Measurements from ENCODE around the gene KISS1. TPM values are rescaled to one million over a fixed set of nuclear protein-coding genes. Genes with fewer than 3 reads are reported as not detected.

KISS1 gene
- polyA plus RNA-seq, 1 donor from 2014 or later: not detected

DNA sequence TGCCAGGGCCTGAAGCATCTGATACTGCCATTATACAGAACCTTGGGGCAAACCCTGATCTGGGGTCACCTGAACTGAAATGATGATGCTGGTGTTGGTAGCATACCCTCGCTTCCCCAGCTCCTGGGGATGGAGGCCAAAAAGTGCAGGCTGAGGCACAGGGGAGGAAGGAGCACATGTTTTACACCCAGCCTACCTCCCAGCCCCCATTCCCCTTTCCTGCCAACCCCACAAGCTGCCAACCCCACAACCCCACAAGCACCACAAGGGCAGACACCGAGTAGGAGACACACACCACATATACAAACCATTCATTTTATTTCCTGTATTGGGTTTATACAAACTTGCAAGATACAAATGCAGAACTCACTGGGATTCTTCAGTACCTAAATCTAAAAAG is 22.3 kb upstream of the KISS1 start:
- Histone ChIP-seq H3K9me2 (ENCODE audit: insufficient read depth, low read length) (no peaks in the 10 kb centered on the region), H3K4me3 (ENCODE audit: low read length) (no peak overlapping the region), H3K4me2 (ENCODE audit: low read length) (no peak overlapping the region), H3K27me3 (ENCODE audit: insufficient read depth, low read depth, low read length) (peaks cover 6% of the 10 kb centered on the region), H3K9ac (ENCODE audit: low read length) (no peak overlapping the region), H3K79me2 (replicated peaks; ENCODE audit: insufficient read depth, low read length) (no peaks in the 10 kb centered on the region), H3F3A (ENCODE audit: insufficient read depth, low read length, poor library complexity, severe bottlenecking) (no peaks in the 10 kb centered on the region), H2AFZ (ENCODE audit: low read depth, low read length) (no peak overlapping the region), H4K20me1 (ENCODE audit: insufficient read depth) (no peaks in the 10 kb centered on the region), H3K27ac (ENCODE audit: low read length) (no peak overlapping the region), H3K9me3 (ENCODE audit: low read length) (no peaks in the 10 kb centered on the region), H3K36me3 (ENCODE audit: insufficient read depth, low read length) (no peaks in the 10 kb centered on the region)
- TF ChIP-seq, protein P1, sequence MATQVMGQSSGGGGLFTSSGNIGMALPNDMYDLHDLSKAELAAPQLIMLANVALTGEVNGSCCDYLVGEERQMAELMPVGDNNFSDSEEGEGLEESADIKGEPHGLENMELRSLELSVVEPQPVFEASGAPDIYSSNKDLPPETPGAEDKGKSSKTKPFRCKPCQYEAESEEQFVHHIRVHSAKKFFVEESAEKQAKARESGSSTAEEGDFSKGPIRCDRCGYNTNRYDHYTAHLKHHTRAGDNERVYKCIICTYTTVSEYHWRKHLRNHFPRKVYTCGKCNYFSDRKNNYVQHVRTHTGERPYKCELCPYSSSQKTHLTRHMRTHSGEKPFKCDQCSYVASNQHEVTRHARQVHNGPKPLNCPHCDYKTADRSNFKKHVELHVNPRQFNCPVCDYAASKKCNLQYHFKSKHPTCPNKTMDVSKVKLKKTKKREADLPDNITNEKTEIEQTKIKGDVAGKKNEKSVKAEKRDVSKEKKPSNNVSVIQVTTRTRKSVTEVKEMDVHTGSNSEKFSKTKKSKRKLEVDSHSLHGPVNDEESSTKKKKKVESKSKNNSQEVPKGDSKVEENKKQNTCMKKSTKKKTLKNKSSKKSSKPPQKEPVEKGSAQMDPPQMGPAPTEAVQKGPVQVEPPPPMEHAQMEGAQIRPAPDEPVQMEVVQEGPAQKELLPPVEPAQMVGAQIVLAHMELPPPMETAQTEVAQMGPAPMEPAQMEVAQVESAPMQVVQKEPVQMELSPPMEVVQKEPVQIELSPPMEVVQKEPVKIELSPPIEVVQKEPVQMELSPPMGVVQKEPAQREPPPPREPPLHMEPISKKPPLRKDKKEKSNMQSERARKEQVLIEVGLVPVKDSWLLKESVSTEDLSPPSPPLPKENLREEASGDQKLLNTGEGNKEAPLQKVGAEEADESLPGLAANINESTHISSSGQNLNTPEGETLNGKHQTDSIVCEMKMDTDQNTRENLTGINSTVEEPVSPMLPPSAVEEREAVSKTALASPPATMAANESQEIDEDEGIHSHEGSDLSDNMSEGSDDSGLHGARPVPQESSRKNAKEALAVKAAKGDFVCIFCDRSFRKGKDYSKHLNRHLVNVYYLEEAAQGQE (IDR thresholded peaks at IDR 0.05; ENCODE audit: borderline replicate concordance): no peak

DNA sequence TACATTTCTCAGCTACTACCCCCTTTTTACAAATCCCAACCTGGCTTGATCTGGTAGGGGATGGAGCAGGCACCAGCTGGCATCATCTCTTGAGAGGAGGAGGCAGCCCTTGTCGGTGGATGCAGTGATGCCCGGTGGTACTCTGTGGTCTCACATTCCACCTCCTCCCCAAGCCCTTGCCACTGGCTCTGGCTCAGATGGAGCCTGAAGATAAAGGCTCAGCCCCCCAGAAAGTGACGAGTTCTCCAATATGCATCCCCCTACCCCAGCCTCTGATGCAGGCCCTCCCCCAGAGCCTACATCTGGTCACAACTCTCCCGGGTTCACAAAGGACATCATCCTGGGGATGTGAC is 21.3 kb upstream of the KISS1 start:
- no peaks in the 10 kb centered on the region for H3K9me3 ChIP-seq (ENCODE audit: low read length)
- peaks cover 16% of the 10 kb centered on the region for H3K27me3 ChIP-seq (ENCODE audit: insufficient read depth, low read depth, low read length)
- H3K27ac ChIP-seq (ENCODE audit: low read length): no peak overlapping the region
- no peak for TF ChIP-seq EZH2 (IDR thresholded peaks at IDR 0.05; ENCODE audit: borderline replicate concordance, insufficient read depth, low read length, poor library complexity, severe bottlenecking)
- TF ChIP-seq, protein P1 (IDR thresholded peaks at IDR 0.05; ENCODE audit: borderline replicate concordance): no peak
- TF ChIP-seq, protein P2, sequence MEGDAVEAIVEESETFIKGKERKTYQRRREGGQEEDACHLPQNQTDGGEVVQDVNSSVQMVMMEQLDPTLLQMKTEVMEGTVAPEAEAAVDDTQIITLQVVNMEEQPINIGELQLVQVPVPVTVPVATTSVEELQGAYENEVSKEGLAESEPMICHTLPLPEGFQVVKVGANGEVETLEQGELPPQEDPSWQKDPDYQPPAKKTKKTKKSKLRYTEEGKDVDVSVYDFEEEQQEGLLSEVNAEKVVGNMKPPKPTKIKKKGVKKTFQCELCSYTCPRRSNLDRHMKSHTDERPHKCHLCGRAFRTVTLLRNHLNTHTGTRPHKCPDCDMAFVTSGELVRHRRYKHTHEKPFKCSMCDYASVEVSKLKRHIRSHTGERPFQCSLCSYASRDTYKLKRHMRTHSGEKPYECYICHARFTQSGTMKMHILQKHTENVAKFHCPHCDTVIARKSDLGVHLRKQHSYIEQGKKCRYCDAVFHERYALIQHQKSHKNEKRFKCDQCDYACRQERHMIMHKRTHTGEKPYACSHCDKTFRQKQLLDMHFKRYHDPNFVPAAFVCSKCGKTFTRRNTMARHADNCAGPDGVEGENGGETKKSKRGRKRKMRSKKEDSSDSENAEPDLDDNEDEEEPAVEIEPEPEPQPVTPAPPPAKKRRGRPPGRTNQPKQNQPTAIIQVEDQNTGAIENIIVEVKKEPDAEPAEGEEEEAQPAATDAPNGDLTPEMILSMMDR (IDR thresholded peaks at IDR 0.05; ENCODE audit: poor library complexity, severe bottlenecking): no peak
- TF ChIP-seq TAF1 (IDR thresholded peaks at IDR 0.05; ENCODE audit: low read depth): no peak
- no peak for TF ChIP-seq SMC3 (conservative IDR thresholded peaks at IDR 0.05; ENCODE audit: poor library complexity)
- no peak for TF ChIP-seq MXI1 (conservative IDR thresholded peaks at IDR 0.05; ENCODE audit: poor library complexity, severe bottlenecking)
- no peak for TF ChIP-seq RAD21 (conservative IDR thresholded peaks at IDR 0.05)
- no peak for TF ChIP-seq POLR2AphosphoS5 (IDR thresholded peaks at IDR 0.05)
- TF ChIP-seq EP300 (conservative IDR thresholded peaks at IDR 0.05; ENCODE audit: poor library complexity, severe bottlenecking): no peak
- no peak overlapping the region for H3K4me2 ChIP-seq (ENCODE audit: low read length)
- no peaks in the 10 kb centered on the region for H3K9me2 ChIP-seq (ENCODE audit: insufficient read depth, low read length)
- no peaks in the 10 kb centered on the region for H3F3A ChIP-seq (ENCODE audit: insufficient read depth, low read length, poor library complexity, severe bottlenecking)
- H3K4me3 ChIP-seq (ENCODE audit: low read length): no peak overlapping the region
- H4K20me1 ChIP-seq (ENCODE audit: insufficient read depth): no peaks in the 10 kb centered on the region
- H3K79me2 ChIP-seq (replicated peaks; ENCODE audit: insufficient read depth, low read length): no peaks in the 10 kb centered on the region
- no peak overlapping the region for H2AFZ ChIP-seq (ENCODE audit: low read depth, low read length)
- no peak overlapping the region for H3K9ac ChIP-seq (ENCODE audit: low read length)
- no peaks in the 10 kb centered on the region for H3K36me3 ChIP-seq (ENCODE audit: insufficient read depth, low read length)

Data from neural cell (in vitro differentiated cells).